ENCODE data around the gene H19. TPM values are rescaled to one million over a fixed set of nuclear protein-coding genes. Genes with fewer than 3 reads are reported as not detected.

H19 gene
- total and polyA plus RNA-seq, 4 donors = 194 to 16,780 (median 332) TPM

DNA sequence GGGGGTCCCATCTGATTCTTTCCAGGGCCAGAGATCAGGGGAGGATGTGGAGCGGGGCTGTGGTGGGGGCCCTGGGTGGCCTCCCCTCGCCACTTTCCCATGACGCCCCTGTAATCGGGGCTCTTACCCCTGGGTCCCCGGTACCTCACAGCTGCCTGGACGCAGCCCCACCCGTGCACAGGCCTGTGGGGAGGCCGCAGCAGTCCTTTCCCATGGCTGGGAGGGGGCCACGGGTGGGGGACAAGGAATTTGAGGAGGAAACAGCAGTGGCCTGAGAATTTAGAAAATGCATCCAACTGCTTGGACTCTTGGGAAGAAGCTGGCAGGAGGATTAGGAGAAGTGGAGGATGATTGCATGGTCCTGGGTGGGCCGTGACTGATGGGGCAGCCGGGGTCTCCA lies 18.0 kb downstream of the H19 start (continued):
- TF ChIP-seq, protein P1, sequence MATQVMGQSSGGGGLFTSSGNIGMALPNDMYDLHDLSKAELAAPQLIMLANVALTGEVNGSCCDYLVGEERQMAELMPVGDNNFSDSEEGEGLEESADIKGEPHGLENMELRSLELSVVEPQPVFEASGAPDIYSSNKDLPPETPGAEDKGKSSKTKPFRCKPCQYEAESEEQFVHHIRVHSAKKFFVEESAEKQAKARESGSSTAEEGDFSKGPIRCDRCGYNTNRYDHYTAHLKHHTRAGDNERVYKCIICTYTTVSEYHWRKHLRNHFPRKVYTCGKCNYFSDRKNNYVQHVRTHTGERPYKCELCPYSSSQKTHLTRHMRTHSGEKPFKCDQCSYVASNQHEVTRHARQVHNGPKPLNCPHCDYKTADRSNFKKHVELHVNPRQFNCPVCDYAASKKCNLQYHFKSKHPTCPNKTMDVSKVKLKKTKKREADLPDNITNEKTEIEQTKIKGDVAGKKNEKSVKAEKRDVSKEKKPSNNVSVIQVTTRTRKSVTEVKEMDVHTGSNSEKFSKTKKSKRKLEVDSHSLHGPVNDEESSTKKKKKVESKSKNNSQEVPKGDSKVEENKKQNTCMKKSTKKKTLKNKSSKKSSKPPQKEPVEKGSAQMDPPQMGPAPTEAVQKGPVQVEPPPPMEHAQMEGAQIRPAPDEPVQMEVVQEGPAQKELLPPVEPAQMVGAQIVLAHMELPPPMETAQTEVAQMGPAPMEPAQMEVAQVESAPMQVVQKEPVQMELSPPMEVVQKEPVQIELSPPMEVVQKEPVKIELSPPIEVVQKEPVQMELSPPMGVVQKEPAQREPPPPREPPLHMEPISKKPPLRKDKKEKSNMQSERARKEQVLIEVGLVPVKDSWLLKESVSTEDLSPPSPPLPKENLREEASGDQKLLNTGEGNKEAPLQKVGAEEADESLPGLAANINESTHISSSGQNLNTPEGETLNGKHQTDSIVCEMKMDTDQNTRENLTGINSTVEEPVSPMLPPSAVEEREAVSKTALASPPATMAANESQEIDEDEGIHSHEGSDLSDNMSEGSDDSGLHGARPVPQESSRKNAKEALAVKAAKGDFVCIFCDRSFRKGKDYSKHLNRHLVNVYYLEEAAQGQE (IDR thresholded peaks at IDR 0.05) = no peak
- TF ChIP-seq, protein P2, sequence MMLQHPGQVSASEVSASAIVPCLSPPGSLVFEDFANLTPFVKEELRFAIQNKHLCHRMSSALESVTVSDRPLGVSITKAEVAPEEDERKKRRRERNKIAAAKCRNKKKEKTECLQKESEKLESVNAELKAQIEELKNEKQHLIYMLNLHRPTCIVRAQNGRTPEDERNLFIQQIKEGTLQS (IDR thresholded peaks at IDR 0.05) = no peak
- TF ChIP-seq YY1 (IDR thresholded peaks at IDR 0.05) (no peak), NR2F2 (IDR thresholded peaks at IDR 0.05) (no peak), TAF1 (conservative IDR thresholded peaks at IDR 0.05) (no peak), RXRA (IDR thresholded peaks at IDR 0.05) (no peak), RAD21 (IDR thresholded peaks at IDR 0.05) (no peak), EGR1 (IDR thresholded peaks at IDR 0.05; ENCODE audit: low read depth in 2 of 2) (no peak), JUND (IDR thresholded peaks at IDR 0.05) (no peak), HNF4G (IDR thresholded peaks at IDR 0.05) (no peak)
- TF ChIP-seq, protein P3, sequence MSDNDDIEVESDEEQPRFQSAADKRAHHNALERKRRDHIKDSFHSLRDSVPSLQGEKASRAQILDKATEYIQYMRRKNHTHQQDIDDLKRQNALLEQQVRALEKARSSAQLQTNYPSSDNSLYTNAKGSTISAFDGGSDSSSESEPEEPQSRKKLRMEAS (IDR thresholded peaks at IDR 0.05) = no peak

DNA sequence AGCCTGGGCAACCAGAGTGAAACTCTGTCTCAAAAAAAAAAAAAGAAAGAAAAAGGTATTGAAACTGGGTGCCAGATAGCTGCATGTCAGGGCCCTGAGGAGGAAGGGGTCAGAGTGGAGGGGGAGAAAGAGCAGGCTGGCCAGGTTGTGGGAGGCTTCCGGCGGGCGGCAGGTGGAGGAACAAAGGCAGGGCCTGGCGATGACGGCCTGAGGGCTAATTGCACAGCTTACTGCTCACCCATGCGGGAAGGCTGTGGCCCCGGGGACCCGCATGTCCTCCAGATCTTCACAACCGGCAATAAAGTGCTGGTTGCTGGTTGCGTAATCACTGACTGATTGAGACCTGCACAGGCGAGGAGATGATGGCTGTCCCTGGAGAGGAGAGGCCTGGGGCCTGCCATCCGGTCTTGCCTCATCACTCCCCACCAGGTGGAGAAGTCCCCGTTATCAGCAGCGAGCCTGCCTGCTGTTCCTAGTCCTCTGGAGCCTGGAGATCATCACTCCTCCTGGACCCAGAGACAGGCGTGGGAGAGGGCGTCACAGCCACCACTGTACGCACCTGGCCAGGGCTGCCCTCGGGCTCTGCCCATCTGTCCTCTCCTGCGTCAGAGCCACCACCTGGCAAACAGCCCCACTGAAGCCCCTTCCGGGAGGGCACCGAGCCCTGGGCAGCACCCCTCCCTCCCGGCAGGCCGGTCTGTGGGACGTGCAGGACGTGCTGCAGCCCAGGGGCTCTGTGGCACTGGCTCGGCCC lies 18.7 kb downstream of the H19 start:
- H3K4me1 ChIP-seq (ENCODE audit: control insufficient read depth in 4 of 4, insufficient read depth in 4 of 4, low read length in 3 of 4) = no peaks in the 10 kb centered on the region
- no peak overlapping the region for H3K4me3 ChIP-seq (ENCODE audit: low read depth in 1 of 3, low read length in 3 of 3)
- no peak overlapping the region for H3K27ac ChIP-seq (ENCODE audit: low read depth in 1 of 2, low read length in 2 of 2)
- TF ChIP-seq SP1 (IDR thresholded peaks at IDR 0.05) (no peak), EGR1 (IDR thresholded peaks at IDR 0.05; ENCODE audit: low read depth in 2 of 2) (no peak), JUND (IDR thresholded peaks at IDR 0.05) (no peak), GABPA (IDR thresholded peaks at IDR 0.05 in 1 of 2, conservative IDR thresholded peaks at IDR 0.05 in 1 of 2) (no peak), HNF4G (IDR thresholded peaks at IDR 0.05) (no peak), RXRA (IDR thresholded peaks at IDR 0.05) (no peak), HNF4A (conservative IDR thresholded peaks at IDR 0.05) (no peak), TAF1 (conservative IDR thresholded peaks at IDR 0.05) (no peak), FOXA1 (IDR thresholded peaks at IDR 0.05) (no peak), YY1 (IDR thresholded peaks at IDR 0.05) (no peak), FOXA2 (IDR thresholded peaks at IDR 0.05) (no peak)
- TF ChIP-seq, protein P4, sequence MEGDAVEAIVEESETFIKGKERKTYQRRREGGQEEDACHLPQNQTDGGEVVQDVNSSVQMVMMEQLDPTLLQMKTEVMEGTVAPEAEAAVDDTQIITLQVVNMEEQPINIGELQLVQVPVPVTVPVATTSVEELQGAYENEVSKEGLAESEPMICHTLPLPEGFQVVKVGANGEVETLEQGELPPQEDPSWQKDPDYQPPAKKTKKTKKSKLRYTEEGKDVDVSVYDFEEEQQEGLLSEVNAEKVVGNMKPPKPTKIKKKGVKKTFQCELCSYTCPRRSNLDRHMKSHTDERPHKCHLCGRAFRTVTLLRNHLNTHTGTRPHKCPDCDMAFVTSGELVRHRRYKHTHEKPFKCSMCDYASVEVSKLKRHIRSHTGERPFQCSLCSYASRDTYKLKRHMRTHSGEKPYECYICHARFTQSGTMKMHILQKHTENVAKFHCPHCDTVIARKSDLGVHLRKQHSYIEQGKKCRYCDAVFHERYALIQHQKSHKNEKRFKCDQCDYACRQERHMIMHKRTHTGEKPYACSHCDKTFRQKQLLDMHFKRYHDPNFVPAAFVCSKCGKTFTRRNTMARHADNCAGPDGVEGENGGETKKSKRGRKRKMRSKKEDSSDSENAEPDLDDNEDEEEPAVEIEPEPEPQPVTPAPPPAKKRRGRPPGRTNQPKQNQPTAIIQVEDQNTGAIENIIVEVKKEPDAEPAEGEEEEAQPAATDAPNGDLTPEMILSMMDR (IDR thresholded peaks at IDR 0.05; ENCODE audit: low read depth, low read length, missing input control) = no peak
- TF ChIP-seq, protein P5, sequence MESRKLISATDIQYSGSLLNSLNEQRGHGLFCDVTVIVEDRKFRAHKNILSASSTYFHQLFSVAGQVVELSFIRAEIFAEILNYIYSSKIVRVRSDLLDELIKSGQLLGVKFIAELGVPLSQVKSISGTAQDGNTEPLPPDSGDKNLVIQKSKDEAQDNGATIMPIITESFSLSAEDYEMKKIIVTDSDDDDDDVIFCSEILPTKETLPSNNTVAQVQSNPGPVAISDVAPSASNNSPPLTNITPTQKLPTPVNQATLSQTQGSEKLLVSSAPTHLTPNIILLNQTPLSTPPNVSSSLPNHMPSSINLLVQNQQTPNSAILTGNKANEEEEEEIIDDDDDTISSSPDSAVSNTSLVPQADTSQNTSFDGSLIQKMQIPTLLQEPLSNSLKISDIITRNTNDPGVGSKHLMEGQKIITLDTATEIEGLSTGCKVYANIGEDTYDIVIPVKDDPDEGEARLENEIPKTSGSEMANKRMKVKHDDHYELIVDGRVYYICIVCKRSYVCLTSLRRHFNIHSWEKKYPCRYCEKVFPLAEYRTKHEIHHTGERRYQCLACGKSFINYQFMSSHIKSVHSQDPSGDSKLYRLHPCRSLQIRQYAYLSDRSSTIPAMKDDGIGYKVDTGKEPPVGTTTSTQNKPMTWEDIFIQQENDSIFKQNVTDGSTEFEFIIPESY (IDR thresholded peaks at IDR 0.05) = no peak
- TF ChIP-seq, protein P1 (IDR thresholded peaks at IDR 0.05) = no peak
- TF ChIP-seq, protein P2 (IDR thresholded peaks at IDR 0.05) = no peak
- TF ChIP-seq, protein P3 (IDR thresholded peaks at IDR 0.05) = no peak
- DNase-seq (ENCODE audit: low spot score) = no peak
- no peak overlapping the region for H3K9ac ChIP-seq (ENCODE audit: low read depth in 1 of 2, low read length in 2 of 2)
- 75% methylated on average over 10 of the region's 26 CpGs for WGBS
- H3K27me3 ChIP-seq (ENCODE audit: control insufficient read depth in 4 of 4, insufficient read depth in 4 of 4, low read length in 3 of 4) = no peaks in the 10 kb centered on the region
- H3K36me3 ChIP-seq (ENCODE audit: control insufficient read depth in 4 of 4, insufficient read depth in 3 of 4, low read depth in 1 of 4, low read length in 3 of 4) = no peaks in the 10 kb centered on the region
- no peaks in the 10 kb centered on the region for H3K9me3 ChIP-seq (ENCODE audit: control insufficient read depth in 4 of 4, low read length in 3 of 4)
